CD4-positive, alpha-beta T cell treated with Interleukin-4 for 4 hours (primary cell): ENCODE results near the gene DAPK1.
"Not testable (repeated sequence)": the region's sequence is repeated elsewhere in the genome, so short reads cannot be mapped to it uniquely, and the experiment has no call there.

Experiments used
- DNase-seq: peaks from one replicate; pipeline ENCODE4 v3.0.0-alpha.2; 2020

Gene DAPK1

GRCh38 chr9:87498811-87499360, 1.2 kb downstream of the DAPK1 start:
- no peak for DNase-seq

GRCh38 chr9:87499424-87500017, 1.9 kb downstream of the DAPK1 start:
- DNase-seq = no peak

GRCh38 chr9:87500491-87501270, 3.0 kb downstream of the DAPK1 start:
- no peak for DNase-seq

GRCh38 chr9:87501271-87501656, 3.6 kb downstream of the DAPK1 start:
- DNase-seq = not testable (repeated sequence)

DNA sequence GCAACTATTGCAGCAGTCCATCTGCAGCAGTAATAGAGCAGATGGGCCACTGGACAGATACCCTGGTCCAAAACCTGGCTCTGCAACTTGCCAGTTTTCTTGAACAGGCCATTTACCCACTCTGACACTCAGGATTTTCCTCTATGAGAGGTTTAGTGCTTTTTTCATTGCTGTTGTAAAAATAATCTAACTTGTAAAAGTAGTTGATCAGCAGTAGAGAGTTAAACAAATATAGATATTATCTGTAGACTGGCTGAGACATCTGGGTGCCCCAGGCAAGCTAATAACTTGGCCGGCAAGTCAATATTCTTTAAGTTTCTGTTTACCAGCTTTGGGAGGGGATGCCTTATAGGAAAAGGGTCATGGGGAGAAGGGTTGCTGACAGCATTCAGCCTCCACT, 4.1 kb downstream of the DAPK1 start:
- no peak for DNase-seq

GRCh38 chr9:87502391-87503221, 4.9 kb downstream of the DAPK1 start:
- no peak for DNase-seq

GRCh38 chr9:87503430-87503829, 5.8 kb downstream of the DAPK1 start:
- no peak for DNase-seq

DNA sequence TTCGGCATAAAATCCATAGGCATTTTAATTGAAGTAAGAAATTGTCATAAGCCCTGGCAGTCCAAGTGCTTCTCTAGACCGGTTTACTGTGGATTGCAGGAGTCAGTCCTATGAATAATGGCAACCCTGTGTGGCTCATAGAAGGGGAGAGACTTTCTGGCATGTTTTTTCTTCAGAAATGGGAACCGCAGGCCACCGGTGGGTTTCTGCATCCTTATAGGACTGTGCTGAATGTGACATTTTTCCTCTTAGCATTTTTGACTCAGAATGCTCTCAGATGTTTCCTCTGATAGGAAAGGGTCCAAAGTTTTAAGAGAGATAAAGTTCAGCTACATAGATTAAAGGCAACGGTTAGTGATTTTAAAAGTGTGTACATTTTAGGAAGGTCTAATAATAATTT, 6.3 kb downstream of the DAPK1 start:
- DNase-seq = no peak

DNA sequence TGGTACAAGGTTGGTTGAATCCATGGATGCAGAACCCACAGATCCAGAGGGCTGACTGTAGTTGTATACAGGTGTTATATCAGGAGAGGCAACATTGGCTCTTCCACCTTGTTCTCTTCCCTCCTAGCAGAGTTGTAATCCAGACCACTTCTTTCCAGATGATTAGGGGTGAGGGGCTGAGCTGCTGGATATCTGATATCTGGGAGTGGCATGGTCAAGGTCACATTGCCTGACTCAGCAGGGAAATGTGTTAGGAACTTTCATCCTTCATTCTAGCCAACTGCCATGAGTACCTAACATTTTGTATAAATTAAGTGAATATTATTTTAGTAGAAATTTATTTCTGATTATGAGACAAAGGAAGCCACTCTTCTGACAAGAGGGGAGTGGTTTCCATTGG, 7.3 kb downstream of the DAPK1 start:
- DNase-seq = no peak

DNA sequence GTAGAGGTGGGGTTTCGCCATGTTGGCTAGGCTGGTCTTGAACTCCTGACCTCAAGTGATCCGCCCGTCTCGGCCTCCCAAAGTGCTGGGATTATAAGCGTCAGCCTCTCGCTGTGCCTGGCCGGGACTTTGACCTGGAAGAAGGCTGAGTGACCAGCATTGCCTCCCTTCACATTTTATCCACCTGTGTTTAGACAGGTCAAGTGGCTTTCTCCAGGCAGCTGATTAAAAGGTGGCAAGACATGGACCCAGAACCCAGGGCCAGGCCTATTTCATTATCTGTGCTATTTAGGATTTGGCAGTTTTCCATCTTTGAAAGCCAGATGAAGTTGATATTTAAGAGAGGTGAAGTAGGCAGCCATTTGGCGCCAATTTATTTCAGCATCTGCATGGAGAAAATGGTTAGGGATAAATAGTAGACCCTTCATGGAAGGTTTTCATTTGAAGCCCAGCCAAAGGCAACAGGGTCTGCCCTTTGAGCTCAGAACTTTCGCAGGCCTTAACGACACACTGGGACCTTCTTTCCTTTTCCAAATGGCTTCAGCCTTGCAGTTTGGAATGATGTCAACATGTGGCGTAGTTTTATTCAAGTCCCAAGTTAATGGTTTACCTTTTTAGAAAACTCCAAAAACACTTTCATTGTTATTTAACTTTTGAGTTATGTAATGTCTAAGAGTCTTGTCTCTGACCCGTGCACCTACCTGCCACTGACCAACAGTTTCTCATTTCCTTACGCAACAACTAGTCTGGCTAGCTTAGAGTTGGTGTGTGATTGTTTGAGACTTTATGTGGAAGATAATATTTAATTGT, 8.4 kb downstream of the DAPK1 start:
- no peak for DNase-seq

DNA sequence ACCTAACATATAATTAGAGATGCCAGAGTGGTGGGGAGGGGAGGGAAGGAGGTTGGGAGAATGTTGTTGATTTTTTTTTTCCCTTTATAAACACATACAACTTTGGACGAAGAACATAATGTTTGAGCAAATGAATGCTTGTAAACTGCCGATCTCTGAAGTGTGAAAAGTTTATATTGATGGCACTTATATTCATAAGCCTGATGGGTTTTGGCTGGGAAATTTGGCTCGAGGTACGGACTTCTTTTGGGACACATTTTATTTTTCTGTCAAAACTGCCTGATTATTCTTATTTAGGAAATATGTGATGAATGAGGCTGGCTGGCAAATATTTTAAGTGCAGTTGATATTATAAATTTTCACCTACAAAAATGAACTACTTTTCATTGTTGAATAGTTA, 9.9 kb downstream of the DAPK1 start:
- DNase-seq = no peak

DNA sequence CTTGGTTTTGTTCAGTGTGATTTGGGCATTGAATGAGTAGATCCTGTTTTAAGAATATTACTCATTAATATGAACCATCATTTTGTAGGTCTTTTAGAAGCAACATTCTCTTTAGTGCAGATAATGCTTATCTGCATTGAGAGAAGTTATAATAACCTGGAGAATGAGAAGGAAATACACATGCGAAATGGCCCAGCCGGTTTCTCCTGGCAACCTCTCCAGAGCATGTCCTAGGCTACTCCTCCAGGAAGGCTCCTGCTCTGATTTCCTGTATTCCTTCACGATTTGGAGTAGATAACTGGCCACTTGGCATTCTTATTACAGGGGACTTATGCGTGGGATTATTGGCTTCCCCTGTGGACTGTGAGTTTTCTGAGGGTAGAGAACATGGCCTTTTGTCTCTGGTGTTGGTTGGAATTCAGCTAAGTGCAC, 12.6 kb downstream of the DAPK1 start:
- no peak for DNase-seq

GRCh38 chr9:87512311-87512710, 14.6 kb downstream of the DAPK1 start:
- DNase-seq = no peak

- no peak for DNase-seq
These were observed 15.5 kb downstream of the DAPK1 start for GRCh38 chr9:87513161-87513560.

DNA sequence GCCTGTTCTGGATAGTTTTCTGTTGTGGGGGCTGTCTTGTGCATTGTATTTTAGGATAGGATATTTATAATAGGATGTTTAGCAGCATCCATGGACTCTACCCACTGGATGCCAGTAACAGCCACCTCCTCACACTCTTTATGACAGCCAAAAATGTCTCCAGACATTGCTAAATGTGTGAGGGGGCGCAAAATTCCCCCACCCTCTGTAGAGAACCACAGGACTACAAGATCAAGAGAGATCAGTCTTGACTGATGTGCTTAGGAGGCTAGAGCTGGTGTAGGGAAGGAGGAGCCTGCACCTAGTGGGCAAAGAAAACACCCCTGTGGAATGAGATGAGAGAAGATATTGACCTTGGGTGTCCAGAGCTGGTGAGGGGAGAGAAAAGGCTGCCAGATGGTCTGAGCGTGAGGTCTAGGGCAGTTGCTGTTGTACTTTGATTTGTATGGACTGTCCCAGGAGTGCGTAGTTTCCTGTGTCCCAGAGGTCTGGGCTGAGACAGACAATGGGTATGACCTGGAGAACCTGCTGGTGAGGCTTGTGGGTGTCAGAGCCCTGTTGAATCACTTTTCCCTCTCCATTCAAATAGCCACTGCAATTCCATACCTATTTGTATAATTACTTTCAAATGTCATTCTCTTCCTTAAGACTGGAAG, 16.3 kb downstream of the DAPK1 start:
- no peak for DNase-seq

GRCh38 chr9:87515006-87515405, 17.3 kb downstream of the DAPK1 start:
- DNase-seq = no peak

- no peak for DNase-seq
These were observed 18.0 kb downstream of the DAPK1 start for GRCh38 chr9:87515588-87516221.

DNA sequence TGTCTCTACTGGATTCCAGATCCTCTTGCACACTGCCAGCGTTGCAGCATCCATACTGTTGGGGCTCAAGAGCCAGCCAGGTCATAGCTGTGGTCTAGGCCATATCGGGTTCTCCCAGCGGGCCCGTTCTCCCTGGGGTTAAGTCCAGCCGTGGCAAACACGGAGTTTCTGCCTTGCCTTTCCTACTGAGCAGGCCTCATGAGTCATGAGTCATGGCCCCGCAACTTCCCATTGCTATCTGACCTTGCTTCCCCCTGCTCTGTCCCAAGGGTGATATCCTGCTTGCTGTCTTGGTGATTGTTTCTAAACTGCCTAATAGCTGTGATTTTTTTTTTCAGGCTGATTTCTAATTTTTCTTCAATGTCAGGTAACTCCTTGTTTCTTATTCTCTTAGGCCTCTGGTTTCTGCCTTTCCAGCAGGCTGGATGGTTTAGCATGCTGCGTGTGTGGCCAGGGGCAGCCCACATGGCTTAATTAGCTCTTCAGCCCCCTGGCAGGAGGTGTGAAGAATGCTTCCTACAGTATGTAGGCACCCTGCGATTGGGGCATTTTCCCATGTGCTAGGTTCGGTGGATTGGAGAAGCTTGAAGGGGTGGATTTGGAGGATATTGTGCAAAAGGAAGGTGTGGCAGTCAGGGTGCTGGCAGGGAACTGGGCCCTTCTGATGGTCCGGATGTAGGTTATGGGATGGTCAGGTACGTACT, 18.7 kb downstream of the DAPK1 start:
- no peak for DNase-seq

DNA sequence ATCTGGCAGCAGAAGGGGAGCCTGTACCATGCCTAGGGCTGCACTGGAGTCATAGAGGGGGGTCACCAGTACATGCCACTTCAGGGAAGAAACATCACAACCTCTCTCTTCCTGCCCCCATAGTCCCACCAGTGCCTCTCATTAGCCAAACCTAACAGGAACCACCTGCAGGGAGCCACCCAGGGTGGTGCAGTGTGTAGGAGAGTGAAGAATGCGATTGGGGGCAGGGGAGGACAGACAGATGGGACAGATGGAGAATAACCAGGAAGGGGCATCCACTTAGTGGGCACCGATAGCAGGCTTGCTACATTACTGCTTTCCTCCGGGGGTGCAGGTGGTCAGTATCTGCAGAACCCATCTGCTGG, 19.2 kb downstream of the DAPK1 start:
- no peak for DNase-seq

DNA sequence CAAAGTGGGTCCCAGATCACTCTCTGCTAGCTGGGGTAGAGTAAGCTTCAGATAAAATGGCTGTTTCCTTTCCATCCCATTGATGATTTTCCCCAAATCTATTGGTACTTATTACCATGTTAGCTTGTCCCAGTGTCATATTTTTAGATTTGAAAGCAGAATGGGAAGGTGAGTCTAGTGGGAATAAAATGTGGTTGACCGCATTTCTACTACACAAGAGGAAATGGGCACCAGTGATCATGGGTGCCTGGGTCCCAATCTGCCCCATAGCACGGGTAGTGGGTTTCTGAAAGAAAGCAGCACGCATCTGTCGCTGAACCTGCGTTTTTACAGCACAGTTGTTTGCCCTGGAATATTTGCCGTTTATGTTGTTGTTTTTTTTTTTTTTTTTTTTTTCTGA, 20.1 kb downstream of the DAPK1 start:
- DNase-seq = no peak

DNA sequence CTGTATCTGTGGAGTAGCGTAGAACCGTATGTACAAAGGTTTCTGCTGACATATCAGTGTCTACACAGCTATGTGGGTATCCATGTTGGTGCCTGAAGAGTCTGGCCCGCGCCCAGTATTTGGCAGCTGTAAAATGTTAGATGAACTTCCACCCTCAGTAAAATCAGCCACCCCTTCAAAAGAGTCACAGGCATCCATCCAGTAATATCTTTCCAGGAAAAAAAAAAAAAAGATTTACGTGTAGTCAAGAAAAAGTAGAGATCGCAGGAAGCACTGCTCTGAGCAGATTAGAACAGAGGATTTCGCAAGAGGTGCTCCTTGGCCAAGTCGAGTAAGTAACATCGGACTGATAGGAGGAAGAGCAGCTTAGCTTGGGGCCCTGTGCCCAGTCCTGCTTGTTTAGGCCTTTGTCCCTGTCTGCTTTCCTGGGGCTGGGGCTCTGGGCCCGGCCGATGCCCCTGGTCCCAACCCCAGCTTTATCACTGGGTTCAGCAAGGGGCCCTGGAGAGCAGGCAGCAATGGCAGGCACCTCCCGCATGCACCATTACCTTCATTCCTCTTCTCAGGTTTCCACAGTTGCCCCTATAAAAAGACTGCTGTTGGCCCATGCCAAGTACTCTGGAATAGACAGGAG, 21.2 kb downstream of the DAPK1 start:
- no peak for DNase-seq
